Measurements from ENCODE around the gene TSPYL1.
"Not testable (repeated sequence)": the region's sequence is repeated elsewhere in the genome, so short reads cannot be mapped to it uniquely, and the experiment has no call there.

TSPYL1 gene

DNA sequence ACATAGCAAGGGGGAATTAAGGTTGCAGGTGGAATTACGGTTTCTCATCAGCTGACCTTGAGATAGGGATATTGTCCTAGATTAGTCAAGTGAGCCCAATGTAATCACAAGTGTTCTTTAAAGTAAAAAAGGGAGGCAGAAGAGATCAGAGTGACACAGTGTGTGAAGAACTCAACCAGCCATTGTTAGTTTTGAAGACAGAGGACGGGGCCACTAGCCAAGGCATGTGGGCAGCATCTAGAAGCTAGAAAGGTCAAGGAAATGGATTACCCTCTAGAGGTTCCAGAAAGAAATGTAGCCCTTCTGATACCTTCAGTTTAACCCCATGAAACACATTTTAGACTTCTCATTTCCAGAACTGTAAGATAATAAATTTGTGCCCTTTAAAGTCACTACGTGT lies 18.5 kb upstream of the TSPYL1 start:
- DNase-seq (ENCODE audit: low spot score) = no peak

DNA sequence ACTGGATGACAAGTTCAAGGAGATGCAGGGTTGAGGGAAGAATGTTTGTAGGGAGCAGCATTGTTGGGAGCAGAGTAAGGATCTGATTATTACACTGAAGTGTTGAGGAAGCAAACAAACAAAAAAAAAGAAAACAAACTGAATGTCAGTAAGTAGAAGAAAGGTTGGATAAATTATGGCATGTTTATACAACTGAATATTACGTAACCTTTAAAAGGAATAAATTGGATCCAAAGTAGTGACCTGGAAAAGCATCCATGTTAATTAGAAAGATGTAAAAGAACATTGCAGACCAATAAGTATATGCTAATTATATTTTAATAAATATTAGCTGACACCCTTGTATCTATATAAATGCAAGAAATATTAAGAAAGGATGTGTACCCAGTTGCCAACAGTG lies 12.8 kb upstream of the TSPYL1 start:
- no peak for DNase-seq (ENCODE audit: low spot score)

GRCh38 chr6:116291701-116292396 lies 12.1 kb upstream of the TSPYL1 start:
- peak; percentile 15 for DNase-seq (ENCODE audit: low spot score)

GRCh38 chr6:116290799-116291198 lies 11.1 kb upstream of the TSPYL1 start:
- no peak for DNase-seq (ENCODE audit: low spot score)

GRCh38 chr6:116289876-116290275 lies 10.1 kb upstream of the TSPYL1 start:
- DNase-seq (ENCODE audit: low spot score) = no peak

DNA sequence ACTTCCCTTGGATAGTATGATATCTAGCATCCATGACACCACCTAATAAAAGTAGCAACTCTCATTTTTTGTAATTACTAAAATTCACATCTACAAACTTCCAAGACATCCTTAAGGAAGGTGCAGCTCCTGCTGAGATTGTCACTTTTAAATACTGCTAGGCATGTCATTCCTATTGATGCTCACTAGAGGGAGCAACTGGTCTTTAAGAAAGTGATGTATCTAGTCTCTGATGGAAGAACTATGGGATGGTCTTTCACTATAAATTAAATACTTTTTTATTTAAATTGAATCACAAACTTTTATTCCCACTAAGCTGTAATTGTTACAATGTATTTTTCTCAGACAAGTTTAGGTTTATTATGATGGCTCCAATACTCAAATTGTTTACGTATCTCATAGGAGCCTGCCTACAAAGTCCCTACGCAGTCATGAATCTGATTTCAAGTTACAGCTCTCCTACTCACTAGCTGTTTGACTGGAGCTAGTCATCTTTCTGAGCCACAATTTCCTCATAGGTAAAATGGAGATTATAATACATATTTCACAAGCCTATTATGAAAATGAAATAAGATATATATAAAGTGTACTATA lies 8.1 kb upstream of the TSPYL1 start:
- DNase-seq (ENCODE audit: low spot score) = peak; percentile 39

- DNase-seq (ENCODE audit: low spot score) = no peak
These were observed 7.1 kb upstream of the TSPYL1 start for GRCh38 chr6:116286773-116287358.

- DNase-seq (ENCODE audit: low spot score) = not testable (repeated sequence)
These were observed 5.3 kb upstream of the TSPYL1 start for GRCh38 chr6:116284984-116285383.

- no peak for DNase-seq (ENCODE audit: low spot score)
These were observed 3.5 kb upstream of the TSPYL1 start for GRCh38 chr6:116283191-116283590.

DNA sequence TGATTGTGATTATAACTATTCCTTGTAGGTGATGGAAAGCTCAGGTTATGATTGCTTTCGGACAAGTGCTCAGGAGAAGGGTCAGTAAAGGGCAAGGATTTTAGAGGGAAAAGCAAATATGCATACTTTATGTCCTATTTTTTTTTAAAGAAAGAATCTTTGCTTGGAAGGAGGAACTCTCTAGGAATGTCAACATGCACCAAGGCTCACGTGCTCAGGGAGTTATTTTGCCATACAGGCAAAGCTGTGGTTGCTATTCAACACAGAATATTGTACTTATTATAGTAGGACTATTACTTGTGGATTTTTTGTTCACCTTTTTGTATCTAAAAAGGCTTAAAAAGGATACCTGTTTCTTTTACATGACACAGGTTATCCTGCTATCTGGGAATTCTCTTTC lies 3.0 kb upstream of the TSPYL1 start:
- no peak for DNase-seq (ENCODE audit: low spot score)

DNA sequence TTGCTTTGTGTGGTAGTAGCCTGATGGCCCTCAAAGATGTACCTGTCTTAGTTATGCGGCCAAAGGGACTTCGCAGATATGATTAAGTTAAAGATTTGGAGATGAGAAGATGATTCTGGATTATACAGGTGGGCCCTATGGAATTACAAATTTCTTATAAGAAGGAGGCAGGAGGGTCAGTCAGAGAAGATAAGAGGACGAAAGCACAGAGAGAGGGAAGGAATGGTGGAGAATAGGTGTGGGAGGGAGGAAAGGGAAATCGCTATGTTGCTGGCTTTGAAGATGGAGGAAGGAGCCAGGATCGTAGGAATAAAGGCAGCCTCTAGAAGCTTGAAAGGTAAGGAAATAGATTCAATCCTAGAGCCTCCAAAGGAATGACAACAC lies 1.2 kb upstream of the TSPYL1 start:
- no peak for DNase-seq (ENCODE audit: low spot score)

DNA sequence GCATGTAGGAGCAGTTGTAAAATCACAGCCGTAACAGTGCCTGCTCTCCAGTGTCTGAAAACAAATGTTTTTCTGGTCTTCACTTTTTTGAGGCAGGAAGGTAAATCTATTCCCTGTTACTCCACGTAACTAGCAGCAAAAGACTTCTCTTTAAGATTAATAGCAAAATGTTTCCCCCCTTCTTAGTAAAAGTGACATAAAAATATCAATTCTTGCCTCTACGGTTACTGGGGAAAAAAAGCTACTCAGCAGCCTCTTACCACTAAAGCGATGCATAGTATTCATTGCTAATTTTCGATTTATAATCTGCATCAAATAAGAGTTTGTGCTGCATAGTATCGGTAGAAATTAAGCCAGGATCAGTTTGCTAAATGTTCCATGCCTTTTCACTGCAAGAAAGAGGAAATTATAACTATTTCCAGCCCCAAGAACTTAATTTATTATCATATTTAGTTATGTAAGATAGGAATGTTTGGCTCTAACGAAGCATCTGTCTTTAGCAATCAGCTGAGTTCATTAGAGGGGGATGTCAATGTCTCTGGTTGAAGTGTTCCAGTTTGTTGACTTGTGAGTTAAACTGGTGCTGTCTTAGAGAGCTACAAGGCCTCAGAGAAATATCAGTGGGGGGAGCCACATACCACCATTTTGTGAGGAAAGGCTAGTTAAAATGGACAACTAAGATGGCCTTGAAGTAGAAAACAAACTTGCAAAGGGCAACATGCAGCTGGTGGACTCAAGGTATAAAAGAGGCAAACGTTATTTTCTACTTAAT lies 617 bp upstream of the TSPYL1 start:
- DNase-seq (ENCODE audit: low spot score) = peak; percentile 7

DNA sequence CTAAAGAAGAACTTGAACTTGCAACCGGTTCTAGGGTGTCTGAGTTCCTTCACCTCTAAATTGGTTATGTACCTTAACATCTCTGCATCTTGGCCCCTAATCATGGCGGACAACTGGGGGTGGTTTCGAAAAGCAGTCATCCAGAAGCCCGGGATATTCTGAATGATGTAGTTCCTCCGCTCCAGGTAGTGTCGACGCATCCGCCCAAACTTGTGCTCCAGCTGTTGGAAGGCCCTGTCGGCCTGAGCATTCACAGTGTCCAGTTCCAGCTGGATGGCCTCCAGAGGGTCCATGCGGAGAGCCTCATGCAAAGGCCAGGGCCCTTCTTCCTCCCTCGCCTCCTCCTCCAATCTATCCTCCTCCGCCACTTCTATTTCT lies 887 bp downstream of the TSPYL1 start:
- DNase-seq (ENCODE audit: low spot score) = no peak

DNA sequence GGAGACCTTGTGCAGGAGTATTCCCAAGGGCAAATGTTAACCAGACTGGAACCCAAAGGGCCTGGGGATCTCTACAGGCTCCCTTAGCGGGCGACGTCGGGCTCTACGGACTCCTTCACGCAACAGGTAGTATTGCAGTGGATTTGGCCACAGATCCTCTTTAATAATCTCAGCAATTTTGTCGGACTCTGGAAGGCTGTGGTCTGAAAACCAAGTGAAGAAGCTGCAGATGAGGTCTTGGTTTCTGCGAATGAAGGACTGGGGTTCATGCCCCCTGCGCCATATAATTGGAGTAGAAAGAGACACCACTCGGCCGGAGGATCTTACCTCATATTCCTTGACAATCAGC lies 1.3 kb downstream of the TSPYL1 start:
- DNase-seq (ENCODE audit: low spot score) = no peak

GRCh38 chr6:116277124-116277523 lies 2.6 kb downstream of the TSPYL1 start:
- no peak for DNase-seq (ENCODE audit: low spot score)

GRCh38 chr6:116271149-116271708 lies 8.5 kb downstream of the TSPYL1 start:
- DNase-seq (ENCODE audit: low spot score) = no peak

DNA sequence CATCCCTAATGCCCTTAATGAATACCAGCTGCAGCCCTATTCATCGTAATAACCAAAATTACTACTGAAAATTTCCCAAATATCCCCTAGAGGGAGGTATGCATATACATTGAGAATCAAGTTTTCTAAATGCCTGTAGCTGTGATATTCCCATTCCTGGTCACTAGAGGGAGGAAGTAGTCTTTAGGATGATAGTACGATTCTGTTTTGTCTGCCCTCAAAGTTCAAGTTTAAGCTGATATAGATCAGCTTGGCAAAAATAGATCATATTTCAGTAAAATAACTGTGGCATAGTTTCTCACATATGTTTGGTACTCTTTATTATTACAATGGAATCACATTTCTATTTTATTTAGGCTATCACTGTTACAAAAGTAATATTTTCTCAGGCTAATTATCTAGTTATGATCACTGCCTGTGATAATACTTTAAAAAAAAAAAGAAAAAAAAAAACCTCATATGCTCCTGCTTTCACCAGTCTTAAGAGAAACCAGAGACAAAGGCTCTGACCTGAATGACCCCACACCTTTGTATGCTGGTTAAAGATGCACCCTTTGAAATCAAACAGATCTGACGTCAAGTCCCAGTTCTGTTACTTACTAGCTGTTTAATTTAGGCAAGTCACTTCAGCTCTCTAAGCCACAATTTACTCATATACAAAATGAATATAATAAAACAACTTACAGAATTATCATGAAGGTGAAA lies 11.0 kb downstream of the TSPYL1 start:
- DNase-seq (ENCODE audit: low spot score) = peak; percentile 69

GRCh38 chr6:116267836-116268588 lies 11.7 kb downstream of the TSPYL1 start:
- DNase-seq (ENCODE audit: low spot score) = no peak

GRCh38 chr6:116266803-116267202 lies 12.9 kb downstream of the TSPYL1 start:
- no peak for DNase-seq (ENCODE audit: low spot score)

DNA sequence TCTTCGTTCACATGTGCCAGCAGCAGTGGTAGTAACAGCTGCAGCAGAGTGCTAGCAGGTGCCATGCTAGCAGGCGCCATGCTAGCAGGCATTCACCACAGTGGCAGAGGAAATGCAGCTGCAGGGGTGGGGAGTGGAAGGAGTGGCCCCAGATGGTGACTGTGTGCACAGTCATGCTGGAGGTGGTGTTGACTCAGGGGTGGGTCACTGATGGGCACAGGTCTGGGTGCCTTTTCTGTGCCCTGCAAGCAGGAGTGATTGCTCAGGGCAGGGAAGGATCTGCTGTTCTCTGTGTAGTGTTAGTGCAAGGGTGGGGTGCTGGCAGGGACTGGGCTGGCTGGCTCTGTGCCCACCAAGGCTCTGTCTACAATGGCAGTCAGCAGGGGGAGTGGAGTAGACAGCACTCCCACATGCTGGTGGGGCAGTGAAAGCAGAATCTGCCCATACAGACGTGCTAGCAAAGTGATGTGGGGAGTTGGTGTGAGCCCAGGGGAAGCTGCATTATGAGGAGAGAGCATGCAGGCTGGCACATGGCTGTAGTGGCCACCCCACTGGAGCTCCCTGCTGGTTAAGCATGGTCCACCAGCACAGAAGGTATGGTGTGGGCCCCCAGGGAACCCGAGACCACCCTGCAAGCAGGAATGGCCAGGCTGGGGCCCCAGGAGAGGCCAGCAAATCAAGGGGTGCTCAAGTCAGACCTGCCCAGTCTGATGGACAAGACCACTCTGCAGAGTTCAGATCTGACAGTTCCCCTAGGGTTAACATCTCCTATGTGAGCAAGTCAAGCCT lies 14.5 kb downstream of the TSPYL1 start:
- DNase-seq (ENCODE audit: low spot score) = no peak

DNA sequence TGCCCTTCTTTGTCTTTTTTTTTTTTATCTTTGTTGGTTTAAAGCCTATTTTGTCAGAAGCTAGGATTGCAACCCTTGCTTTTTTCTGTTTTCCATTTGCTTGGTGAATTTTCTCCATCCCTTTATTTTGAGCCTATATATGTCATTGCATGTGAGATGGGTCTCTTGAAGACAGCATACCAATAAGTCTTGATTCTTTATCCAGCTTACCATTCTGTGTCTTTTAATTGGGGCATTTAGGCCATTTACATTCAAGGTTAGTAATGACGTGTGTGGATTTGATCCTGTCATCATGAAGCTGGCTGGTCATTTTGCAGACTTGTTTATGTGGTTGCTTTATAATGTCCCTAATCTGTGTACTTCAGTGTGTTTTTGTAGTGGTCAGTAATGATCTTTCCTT lies 16.4 kb downstream of the TSPYL1 start:
- no peak for DNase-seq (ENCODE audit: low spot score)

Data from GM03348 (cell line).